HG03460 (cell line): Measurements from ENCODE around the gene RSPO3.
"Not testable (repeated sequence)": the region's sequence is repeated elsewhere in the genome, so short reads cannot be mapped to it uniquely, and the experiment has no call there.

Experiments
- ATAC-seq: cut with Tn5 transposase; IDR thresholded peaks from one replicate; pipeline ENCODE4 v1.9.1; 2021; ENCODE audit not compliant: unreplicated experiment

RSPO3 gene

DNA sequence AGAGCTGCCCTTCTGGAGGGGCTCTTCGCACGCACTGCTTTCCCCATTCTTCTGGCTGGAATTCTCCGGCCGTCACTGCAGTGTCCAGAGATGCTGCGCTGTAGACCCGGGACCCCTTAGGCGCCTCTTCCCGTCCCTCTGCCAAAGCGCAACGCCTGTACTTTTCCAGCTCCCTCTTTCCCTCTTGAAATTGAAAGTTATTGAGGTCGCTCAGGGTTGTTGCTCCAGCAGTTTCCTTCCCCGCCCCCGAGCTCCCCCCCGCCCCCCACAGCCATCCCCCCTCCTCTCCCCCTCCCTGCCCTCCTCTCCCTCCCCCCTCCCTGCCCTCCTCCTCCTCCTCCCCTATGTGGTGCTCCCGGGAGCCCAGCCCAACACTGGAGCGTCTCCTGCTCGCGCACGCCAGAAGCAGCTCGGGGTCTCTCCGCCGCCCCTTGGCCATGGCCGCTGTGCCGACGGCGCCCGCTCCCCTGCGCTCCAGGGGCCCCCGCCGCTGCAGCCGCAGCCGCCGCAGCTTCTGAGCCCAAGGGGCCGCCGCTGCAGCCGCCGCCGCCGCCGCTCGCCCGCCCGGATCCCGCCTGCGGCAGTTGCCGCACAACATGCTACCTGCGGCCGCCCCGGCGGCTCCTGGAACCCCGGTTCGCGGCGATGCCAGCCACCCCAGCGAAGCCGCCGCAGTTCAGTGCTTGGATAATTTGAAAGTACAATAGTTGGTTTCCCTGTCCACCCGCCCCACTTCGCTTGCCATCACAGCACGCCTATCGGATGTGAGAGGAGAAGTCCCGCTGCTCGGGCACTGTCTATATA, at the start of gene RSPO3:
Gene RSPO3, plus strand, starts transcription at position 374 of the 804 bp plus-strand sequence. CDS start 522 bp downstream, outside the sequence.
- no peak for ATAC-seq

DNA sequence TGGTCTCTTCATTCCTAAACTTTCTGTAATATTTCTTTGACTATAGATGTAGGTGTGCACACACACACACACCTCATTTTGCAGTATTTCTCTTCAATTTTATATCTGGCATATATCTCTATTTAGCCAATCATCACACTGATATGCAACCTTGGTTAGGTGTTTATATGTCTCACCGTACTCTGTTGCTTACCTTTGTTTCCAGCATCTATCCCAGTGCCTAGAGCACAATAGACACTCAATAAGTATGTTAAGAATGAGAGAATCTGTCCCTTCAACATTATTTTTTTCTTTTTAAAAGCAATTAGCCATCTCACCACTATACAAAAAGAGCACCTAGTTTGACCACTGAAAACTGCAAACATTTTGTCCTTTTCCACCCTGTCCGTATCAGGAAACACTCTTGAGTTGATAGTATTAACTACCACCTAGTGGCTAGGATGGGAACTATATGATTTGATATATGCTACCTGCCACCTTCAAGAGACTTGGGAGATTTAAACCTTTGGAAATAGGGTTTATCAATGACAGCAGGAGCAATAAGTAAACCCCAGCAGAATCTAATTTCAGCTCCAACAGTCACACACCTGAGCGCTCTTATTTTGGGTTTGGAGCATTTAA, 48.7 kb upstream of the RSPO3 start:
- no peak for ATAC-seq

DNA sequence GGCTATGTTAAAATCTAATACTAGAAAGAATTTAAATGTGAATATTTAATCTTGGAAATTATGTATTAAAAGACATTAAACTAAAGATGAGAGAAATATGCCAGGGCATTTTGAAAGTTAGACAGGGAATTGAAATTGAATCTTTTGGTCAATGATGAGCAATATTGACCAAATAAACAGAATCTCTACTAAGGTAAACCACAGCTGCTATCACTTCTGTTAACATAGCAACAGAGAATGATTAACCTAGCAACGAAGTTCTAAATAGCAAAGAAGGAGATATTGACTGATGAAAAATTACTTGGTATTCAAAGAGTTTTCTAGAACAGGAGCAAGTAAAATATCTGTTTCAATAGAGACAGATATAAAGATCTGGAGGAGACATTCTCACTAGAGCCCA, 45.2 kb upstream of the RSPO3 start:
- peak; percentile 85 for ATAC-seq

GRCh38 chr6:127076466-127076865, 42.0 kb upstream of the RSPO3 start:
- ATAC-seq, result no peak

DNA sequence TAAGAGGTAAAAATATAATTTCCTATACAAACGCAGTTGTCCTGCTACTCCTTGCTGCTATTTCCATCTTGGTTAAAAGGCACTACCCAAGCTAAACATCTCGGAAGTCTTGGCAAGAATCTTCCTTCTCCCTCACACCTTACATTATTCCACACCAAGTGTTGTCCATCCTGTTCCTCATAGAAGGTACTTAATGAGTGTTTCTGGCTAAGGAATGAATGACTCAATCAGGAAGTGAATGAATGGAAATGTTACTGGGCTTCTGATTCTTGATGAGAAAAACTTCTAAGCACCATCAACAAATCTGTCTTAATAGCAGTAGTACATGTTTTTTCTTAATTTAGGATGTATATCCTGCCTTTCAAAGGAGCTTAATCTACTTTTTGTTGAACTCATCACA, 40.6 kb upstream of the RSPO3 start:
- ATAC-seq, result no peak

DNA sequence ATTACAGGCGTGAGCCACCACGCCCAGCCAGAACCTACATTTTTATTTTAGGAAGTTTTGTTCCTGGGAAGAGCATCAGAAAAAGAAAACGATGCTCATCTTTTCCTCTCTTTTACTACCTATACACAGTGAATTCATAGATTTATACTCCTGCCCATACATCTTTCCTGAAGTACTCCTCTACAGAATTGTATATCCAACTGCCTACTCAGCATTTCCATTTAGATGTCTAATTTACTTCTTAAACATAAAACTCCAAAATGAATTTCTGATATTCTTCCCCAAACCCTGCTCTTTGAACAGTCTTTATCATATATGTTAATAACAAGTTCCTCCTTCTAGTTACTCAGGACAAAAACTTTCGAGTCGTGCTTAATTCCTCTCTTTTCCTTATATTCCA, 39.8 kb upstream of the RSPO3 start:
- no peak for ATAC-seq

DNA sequence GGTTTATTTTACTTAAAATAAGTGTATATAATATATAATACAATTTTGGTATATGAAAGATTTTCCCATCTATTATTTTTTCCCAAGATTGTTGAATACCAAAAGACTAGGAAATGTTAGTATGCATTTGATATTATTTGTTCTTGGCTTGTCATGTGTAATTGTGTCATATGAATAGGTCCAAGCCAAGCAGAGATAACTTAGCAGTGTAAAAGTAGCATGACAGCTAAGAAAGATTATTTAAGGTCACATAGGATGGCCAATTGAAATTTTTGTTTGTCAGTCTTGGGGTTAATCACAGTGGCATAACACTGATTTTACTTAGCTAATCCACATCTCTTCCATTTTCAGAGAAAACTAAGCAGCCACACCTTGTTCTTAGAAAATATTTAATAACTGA, 38.8 kb upstream of the RSPO3 start:
- ATAC-seq, result no peak

DNA sequence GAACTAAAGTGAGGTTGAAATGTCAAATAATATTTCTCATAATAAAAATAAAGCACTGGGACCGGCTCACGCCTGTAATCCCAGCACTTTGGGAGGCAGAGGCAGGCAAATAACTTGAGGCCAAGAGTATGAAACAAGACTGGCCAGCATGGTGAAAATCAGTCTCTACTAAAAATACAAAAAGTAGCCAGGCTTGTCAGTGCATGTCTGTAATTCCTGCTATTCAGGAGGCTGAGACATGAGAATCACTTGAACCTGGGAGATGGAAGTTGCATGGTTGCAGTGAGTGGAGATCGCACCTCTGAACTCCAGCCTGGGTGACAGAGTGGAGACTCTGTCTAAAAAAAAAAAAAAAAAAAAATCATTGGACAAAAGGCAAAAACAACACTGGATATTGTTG, 38.4 kb upstream of the RSPO3 start:
- no peak for ATAC-seq

DNA sequence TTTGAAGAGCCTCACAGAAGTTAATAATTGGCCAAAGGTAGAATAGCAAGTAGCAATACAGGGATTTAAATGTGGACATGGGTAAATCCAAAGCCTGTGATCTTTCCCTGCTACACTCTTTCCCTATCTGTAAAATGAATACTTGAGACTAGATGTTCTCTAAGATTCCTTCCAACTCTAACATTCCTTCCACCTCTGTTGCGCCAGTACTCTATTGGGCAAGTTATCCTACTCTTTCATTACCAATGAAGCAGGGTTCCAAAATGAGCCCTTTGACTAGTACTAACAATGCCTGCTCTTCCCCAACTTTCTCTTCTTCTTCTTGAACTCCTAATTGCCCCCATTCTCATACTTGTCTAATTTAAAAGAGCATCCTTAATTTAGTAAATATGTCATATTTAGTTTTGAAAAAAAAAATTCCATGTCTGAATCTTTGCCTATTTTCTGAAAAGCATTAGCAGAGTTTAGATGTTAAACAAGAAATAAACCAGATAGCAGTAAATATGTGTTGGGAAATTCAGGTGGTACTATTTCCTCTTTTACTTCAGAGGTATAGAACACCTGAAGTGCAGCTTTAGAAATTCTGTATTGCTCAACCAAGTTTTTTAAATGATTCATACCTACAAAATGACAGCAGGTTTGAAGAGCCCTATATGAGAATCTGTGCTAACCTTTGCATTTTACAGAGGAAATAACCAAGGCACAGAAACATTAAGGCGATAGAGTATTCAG, 35.1 kb upstream of the RSPO3 start:
- ATAC-seq, result no peak

DNA sequence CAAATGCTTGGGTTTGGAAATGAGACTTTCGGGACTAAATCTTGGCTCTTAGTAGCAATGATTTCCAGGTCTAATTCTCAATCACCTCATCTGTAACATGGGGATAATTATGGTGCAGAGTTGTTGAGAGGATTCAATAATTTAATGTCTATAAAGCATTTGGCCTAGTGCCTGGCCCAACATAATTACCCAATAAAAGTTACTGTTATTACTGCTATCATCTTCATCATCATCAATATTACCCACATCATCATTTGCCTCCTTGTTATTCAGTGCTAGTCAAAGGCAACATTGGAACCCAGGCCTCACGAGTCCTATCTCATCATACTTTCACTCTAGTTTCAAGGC, 34.5 kb upstream of the RSPO3 start:
- no peak for ATAC-seq

DNA sequence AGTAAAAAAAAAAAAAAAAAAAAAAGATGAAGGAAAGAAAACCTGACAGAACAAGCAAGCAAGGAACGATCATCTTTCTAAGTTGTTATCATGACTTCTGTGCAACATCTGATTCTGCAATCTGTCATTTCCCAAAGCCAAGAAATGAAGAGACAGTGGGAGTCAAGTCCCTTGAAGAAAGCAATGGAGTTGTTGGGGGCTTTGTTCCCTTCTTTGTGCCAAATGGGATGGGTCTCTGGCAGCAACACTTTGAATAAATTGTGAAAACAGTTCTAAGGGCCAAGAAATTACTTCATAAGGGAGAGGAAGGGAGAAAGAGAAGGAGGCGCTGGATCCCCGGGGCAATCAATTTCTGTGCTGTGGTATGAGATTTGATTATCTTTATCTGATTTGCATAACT, 33.3 kb upstream of the RSPO3 start:
- ATAC-seq, result no peak

DNA sequence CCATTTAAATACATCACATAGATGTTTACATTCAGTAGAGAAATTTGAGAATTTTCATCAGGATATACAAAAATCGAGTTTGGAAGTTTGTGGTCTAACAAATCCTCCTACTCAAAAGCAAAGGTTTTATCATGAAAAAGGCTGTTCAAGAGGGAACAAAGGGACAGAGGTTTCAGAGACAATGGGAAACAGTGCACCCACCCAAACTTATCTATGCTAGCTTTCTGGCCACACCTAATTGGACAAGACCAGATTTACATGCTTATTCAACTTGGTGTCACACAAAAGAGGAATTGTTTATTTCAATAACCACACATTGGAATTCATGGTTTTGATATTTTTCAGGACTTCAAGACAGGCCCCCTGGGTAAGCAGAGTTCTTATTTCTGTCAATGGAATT, 28.4 kb upstream of the RSPO3 start:
- no peak for ATAC-seq

- no peak for ATAC-seq
Measured at GRCh38 chr6:127092466-127092865, 26.0 kb upstream of the RSPO3 start.

- no peak for ATAC-seq
Measured at GRCh38 chr6:127094791-127095190, 23.7 kb upstream of the RSPO3 start.

DNA sequence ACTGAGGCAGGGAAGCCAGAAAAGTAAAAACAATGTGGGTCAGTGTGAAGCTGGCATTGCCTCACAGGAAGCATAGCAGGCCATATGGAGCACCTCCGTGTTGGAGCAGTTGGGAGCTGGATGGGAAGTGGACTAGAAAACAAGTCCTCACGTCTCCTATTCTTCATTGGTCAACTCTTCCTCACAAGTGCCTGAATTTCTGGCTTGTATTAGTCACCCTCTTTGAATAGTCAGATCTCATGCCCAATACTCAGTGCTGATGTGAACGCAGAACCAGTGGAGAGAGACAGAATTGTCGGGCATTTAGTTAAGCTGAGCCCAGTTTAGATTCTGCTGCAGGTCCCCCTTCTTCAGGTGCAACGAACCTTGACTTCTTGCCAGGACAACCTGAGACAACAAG, 22.3 kb upstream of the RSPO3 start:
- no peak for ATAC-seq

DNA sequence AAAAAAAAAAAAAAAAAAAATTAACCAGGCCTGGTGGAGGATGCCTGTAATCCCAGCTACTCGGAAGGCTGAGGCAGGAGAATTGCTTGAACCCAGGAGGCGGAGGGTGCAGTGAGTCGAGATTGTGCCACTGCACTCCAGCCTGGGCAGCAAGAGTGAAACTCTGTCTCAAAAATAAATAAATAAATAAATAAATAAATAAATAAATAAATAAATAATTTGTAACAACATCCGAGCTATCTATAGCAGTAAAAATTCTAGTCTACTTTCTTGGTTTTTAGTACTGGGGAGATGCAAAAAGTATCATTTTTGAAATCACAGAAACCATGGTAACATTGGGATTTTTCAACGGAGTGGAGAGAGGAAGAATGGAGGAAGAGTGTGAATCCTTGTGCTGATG, 21.0 kb upstream of the RSPO3 start:
- ATAC-seq, result not testable (repeated sequence)

- no peak for ATAC-seq
Measured at GRCh38 chr6:127100510-127101140, 17.8 kb upstream of the RSPO3 start.

DNA sequence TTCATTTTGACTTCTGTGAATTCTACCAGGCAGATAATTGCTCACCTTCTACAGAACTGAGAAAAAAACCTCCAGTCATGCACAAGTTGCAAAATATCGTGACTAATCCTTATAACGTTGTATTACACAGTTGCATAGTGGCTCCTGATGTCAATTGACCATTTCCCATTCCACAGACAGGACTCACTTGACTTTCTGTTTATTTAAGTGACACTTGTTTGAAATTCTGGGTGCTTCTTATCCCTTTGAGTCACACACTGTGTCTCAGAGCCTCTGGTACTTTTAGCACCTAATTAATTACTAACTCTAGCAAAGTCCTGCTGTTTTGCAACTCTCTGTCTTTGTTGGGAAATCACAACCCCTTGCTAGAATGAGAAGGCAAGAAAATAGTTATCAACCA, 16.2 kb upstream of the RSPO3 start:
- ATAC-seq, result no peak

DNA sequence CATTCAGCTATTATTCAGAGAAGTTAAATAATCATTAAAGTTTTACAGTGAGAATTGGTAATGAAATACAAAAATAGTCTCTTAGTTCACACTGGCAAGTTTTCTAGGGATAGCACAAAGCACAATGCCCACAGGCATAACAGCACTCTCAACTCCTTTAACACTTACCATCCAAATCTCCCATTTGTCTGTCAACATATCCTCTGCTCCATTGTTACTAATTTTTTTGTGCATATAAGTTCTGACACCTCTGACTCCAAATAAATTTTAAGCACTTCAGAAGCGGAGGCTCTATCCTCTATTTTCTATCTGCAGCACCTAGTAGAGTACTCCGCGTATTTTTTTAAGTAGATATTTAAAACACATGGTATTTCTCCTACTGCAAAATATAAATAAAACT, 15.6 kb upstream of the RSPO3 start:
- no peak for ATAC-seq

DNA sequence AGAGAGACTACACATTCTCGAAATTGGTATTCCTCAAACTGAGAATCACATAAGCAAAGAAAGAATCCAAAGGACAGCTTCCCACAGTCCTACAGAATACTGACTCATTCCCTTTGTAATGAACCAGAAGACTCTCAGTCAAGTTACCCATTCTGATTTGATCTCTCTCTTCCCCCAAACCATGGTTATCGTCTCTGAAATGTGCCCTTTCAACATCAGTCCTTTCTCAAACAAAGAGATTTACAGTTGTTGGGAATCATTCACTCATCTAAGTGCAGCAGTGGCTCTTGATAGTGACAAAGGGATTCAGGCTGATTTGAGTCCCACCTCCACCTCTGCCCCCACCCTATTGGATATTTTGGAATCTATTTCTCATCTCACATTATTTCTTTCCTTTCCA, 15.0 kb upstream of the RSPO3 start:
- no peak for ATAC-seq

GRCh38 chr6:127107916-127108315, 10.6 kb upstream of the RSPO3 start:
- ATAC-seq, result no peak

DNA sequence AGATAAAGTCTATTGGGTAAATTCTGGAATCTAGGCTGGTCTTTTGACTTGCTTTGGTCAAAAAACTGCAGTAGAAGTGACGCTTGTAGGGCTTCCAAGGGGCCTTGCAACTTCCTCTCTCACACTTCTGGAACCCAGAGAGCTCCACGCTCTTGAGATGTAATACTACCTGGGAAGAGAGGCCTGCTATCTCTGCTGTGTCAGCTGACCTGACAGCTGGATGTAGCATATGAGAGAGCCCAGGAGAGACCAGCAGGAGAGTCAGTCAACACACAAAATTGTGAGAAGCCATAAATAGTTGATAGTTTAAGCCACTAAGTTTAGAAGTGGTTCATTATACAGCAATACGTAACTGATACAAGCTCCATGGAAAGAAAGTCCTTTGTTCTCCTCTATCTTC, 7.8 kb upstream of the RSPO3 start:
- ATAC-seq, result no peak
